Fibroblast of lung (primary cell): Measurements from ENCODE around the gene ZNF622. TPM values are rescaled to one million over a fixed set of nuclear protein-coding genes. Genes with fewer than 3 reads are reported as not detected.

Source experiments
- DNase-seq, 2 donors: peaks; one replicate each; pipeline versions ENCODE4 v3.0.0 to v3.0.0-alpha.2; 2010; ENCODE audit warnings: low read depth in 2 of 2
- H2AFZ ChIP-seq: 2 replicates; pipeline ENCODE4 v1.5.1; 2012; ENCODE audit warnings: low read length, control low read depth, inconsistent platforms
- H3K27ac ChIP-seq: 2 replicates; pipeline ENCODE4 v1.5.1; 2011; ENCODE audit warnings: low read length, control low read depth; ENCODE audit not compliant: insufficient read depth
- H3K27me3 ChIP-seq: 2 replicates; pipeline ENCODE4 v1.5.1; 2011; ENCODE audit warnings: mild to moderate bottlenecking, low read length; ENCODE audit not compliant: control insufficient read depth, insufficient read depth
- H3K36me3 ChIP-seq: 2 replicates; pipeline ENCODE4 v1.5.1; 2011; ENCODE audit warnings: low read length; ENCODE audit not compliant: control insufficient read depth, insufficient read depth
- H3K4me1 ChIP-seq: 2 replicates; pipeline ENCODE4 v1.5.1; 2011; ENCODE audit warnings: low read length; ENCODE audit not compliant: control insufficient read depth, insufficient read depth; ENCODE audit errors: extremely low read depth
- H3K4me2 ChIP-seq: 2 replicates; pipeline ENCODE4 v1.5.1; 2011; ENCODE audit warnings: low read length, control low read depth; ENCODE audit not compliant: insufficient read depth; ENCODE audit errors: extremely low read depth
- H3K4me3 ChIP-seq, 4 experiments: fragments of 200-600 bp in 1 of 4; sonication (generic) in 1 of 4; replicated peaks in 1 of 4; 2 replicates each; pipeline ENCODE4 v1.5.1; 2011 to 2016; ENCODE audit warnings: low read length in 4 of 4, low read depth in 3 of 4, mild to moderate bottlenecking in 3 of 4, control low read depth in 2 of 4, inconsistent platforms in 1 of 4, mixed read lengths in 1 of 4; ENCODE audit not compliant: insufficient read depth in 1 of 4; ENCODE audit errors: control extremely low read depth in 1 of 4
- H3K79me2 ChIP-seq: 2 replicates; pipeline ENCODE4 v1.5.1; 2012; ENCODE audit warnings: mild to moderate bottlenecking, low read length, inconsistent platforms; ENCODE audit not compliant: control insufficient read depth, insufficient read depth
- H3K9ac ChIP-seq: 2 replicates; pipeline ENCODE4 v1.5.1; 2011; ENCODE audit warnings: mild to moderate bottlenecking, low read length, control low read depth; ENCODE audit not compliant: insufficient read depth
- H3K9me3 ChIP-seq: 2 replicates; pipeline ENCODE4 v1.5.1; 2012; ENCODE audit warnings: low read depth, low read length; ENCODE audit not compliant: control insufficient read depth, insufficient read depth
- H4K20me1 ChIP-seq: 2 replicates; pipeline ENCODE4 v1.5.1; 2011; ENCODE audit warnings: low read length; ENCODE audit not compliant: control insufficient read depth, insufficient read depth; ENCODE audit errors: extremely low read depth
- EZH2 ChIP-seq: IDR thresholded peaks from 2 replicates; pipeline ENCODE4 v1.5.1; 2012; ENCODE audit warnings: low read length, control low read depth, mild to moderate bottlenecking; ENCODE audit errors: missing control alignments
- polyA plus RNA-seq, 2 donors: library from polyadenylated mRNA; depleted of rRNA in 1 of 2; stranded (reverse) in 1 of 2; unstranded in 1 of 2; fragments of >200 nt; gene quantifications; 2 replicates each; pipeline ENCODE4 v1.2.1, GENCODE V29; 2011 to 2012; ENCODE audit warnings: missing spikeins in 1 of 2
- total RNA-seq: library from RNA; depleted of rRNA; stranded (reverse); fragments of >200 nt; gene quantifications from 2 replicates; pipeline ENCODE4 v1.2.1, GENCODE V29; 2014
- TF ChIP-seq, protein P1 (sequence below), 2 donors: IDR thresholded peaks in 1 of 2; conservative IDR thresholded peaks in 1 of 2; 1 replicate in 1 of 2; 2 replicates in 1 of 2; pipeline ENCODE4 v1.5.1; 2011 to 2012; ENCODE audit warnings: low read length in 2 of 2, control low read depth in 1 of 2, inconsistent platforms in 1 of 2, low read depth in 1 of 2, mild to moderate bottlenecking in 1 of 2

The ZNF622 gene
- total and polyA plus RNA-seq, 2 donors (not counting 1 experiment from before 2014, with no cell fraction given) = 27.5 to 45.4 TPM

DNA sequence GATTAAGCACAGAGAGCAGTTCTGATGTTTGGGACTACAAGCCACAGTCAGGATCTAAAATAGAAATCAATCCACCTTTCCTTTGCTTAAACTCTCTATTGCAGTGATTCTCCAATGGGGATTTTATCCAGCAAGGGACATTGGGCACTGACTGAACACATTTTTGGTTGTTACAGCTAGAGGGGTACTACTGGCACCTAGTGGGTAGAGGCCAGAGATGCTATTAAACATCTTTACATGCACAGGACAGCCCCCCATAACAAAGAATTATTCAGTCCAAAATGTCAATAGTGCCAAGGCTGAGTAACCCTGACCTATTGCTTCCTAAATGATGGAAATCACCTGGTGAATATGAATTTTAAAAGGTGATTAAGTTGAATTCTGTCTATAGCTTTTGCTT is 12.0 kb downstream of the ZNF622 start:
- no peaks in the 10 kb centered on the region for H3K9me3 ChIP-seq
- H3K79me2 ChIP-seq = peaks cover 25% of the 10 kb centered on the region
- H3K4me3 ChIP-seq = no peak overlapping the region
- no peaks in the 10 kb centered on the region for H4K20me1 ChIP-seq
- no peak for TF ChIP-seq EZH2
- TF ChIP-seq, protein P1, sequence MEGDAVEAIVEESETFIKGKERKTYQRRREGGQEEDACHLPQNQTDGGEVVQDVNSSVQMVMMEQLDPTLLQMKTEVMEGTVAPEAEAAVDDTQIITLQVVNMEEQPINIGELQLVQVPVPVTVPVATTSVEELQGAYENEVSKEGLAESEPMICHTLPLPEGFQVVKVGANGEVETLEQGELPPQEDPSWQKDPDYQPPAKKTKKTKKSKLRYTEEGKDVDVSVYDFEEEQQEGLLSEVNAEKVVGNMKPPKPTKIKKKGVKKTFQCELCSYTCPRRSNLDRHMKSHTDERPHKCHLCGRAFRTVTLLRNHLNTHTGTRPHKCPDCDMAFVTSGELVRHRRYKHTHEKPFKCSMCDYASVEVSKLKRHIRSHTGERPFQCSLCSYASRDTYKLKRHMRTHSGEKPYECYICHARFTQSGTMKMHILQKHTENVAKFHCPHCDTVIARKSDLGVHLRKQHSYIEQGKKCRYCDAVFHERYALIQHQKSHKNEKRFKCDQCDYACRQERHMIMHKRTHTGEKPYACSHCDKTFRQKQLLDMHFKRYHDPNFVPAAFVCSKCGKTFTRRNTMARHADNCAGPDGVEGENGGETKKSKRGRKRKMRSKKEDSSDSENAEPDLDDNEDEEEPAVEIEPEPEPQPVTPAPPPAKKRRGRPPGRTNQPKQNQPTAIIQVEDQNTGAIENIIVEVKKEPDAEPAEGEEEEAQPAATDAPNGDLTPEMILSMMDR (conservative IDR thresholded peaks at IDR 0.05 in 1 of 2, IDR thresholded peaks at IDR 0.05 in 1 of 2; ENCODE audit: low read depth in 1 of 2, low read length in 2 of 2) = peak in 1 of 2 donors; percentile 5
- no peaks in the 10 kb centered on the region for H3K27me3 ChIP-seq
- H3K4me2 ChIP-seq = no peak overlapping the region
- no peak overlapping the region for H2AFZ ChIP-seq
- peaks cover 9% of the 10 kb centered on the region for H3K4me1 ChIP-seq
- H3K9ac ChIP-seq = no peak overlapping the region
- peaks cover 16% of the 10 kb centered on the region for H3K36me3 ChIP-seq
- no peak overlapping the region for H3K27ac ChIP-seq
- no peak for DNase-seq

DNA sequence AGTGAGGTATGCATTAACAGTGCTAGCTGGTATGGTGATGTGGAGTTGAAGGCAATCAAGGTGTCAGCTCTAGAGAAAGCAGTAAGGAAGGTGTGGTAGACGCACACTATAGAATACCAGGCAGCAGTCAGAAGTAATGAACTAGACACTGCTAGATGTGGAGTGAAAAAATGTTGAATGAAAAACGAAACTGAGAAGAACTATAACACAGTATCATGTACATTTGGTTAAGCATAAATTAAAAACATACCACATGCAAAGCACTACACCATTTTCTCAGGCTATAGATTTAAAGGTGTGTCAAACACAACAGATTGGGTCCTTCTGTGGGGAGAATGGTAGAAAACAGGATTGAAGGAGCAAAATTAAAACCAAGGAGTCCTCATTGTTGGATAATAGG is 15.4 kb downstream of the ZNF622 start:
- H3K27ac ChIP-seq = no peak overlapping the region
- no peak overlapping the region for H3K4me2 ChIP-seq
- H3K4me1 ChIP-seq = no peaks in the 10 kb centered on the region
- peaks cover 13% of the 10 kb centered on the region for H3K79me2 ChIP-seq
- no peaks in the 10 kb centered on the region for H4K20me1 ChIP-seq
- DNase-seq = no peak
- no peaks in the 10 kb centered on the region for H3K27me3 ChIP-seq
- TF ChIP-seq EZH2 = no peak
- TF ChIP-seq, protein P1 (conservative IDR thresholded peaks at IDR 0.05 in 1 of 2, IDR thresholded peaks at IDR 0.05 in 1 of 2; ENCODE audit: low read depth in 1 of 2, low read length in 2 of 2) = no peak
- no peak overlapping the region for H2AFZ ChIP-seq
- H3K9me3 ChIP-seq = no peaks in the 10 kb centered on the region
- peaks cover 10% of the 10 kb centered on the region for H3K36me3 ChIP-seq
- no peak overlapping the region for H3K9ac ChIP-seq
- no peak overlapping the region for H3K4me3 ChIP-seq

DNA sequence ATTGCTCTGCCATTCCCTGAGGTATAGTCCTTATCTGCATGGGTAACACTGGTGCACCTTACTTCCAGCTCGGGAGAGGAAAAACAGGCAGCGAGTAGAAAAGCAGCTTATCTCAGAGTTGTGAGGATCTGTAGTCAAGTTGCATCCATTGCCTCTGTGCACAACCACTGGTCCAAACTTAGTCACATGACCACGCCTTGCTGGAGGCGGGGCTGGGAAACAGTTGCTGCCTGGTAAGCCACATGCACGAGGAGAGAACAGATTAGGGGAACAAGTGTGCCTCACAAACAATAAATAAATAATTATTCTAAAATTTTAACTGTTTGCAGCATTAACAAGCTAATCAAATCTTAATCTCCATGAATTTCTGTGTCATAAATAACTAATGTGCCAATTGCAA is 18.6 kb downstream of the ZNF622 start:
- TF ChIP-seq, protein P1 (conservative IDR thresholded peaks at IDR 0.05 in 1 of 2, IDR thresholded peaks at IDR 0.05 in 1 of 2; ENCODE audit: low read depth in 1 of 2, low read length in 2 of 2) = no peak
- no peak for TF ChIP-seq EZH2
- Histone ChIP-seq H3K36me3 (peaks cover 10% of the 10 kb centered on the region), H3K27ac (no peak overlapping the region)

More for the DNA sequence above, 18.6 kb downstream of the ZNF622 start:
- Histone ChIP-seq H3K79me2 (no peaks in the 10 kb centered on the region), H4K20me1 (no peaks in the 10 kb centered on the region), H3K9me3 (no peaks in the 10 kb centered on the region), H3K27me3 (no peaks in the 10 kb centered on the region), H3K9ac (no peak overlapping the region), H2AFZ (no peak overlapping the region), H3K4me2 (no peak overlapping the region), H3K4me3 (no peak overlapping the region), H3K4me1 (no peaks in the 10 kb centered on the region)
- DNase-seq = no peak
